Measurements from ENCODE around the gene ANKMY1.

DNA sequence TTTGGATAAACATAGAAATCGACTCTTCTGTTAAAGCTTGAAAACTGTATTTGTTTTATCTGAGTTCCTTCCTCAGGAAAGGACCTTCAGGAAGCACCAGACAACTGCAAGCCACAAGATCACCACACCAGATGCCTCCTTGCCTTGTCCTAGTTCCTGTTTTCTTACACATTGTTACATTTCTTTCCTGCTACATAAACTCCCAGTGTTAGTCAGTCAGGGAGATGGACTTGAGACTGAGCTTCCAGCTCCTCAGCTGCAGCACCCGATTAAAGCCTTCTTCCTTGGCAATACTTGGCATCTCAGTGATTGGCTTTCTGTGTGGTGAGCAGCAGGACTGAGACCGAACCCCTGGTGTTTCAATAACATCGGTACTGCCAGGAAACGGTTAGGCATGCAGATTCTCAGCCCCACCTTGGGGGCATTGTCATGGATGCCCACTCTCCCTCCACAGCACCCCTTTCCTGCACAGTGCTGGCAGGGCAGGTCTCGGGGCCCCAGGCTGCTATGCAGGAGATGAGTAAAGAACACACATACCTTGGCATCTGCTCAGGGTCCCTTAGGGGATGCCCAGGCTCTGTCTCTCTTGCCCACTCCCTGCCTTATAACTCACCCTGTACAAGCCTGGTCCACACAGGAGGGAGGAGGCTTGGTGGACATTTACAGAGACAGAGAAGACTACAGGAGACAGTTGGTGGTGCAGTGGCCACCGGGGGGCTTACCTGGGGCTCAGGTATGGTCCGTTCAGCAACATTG, 32.6 kb downstream of the ANKMY1 start:
- TF ChIP-seq CTCF (IDR thresholded peaks at IDR 0.05) (no peak), POLR2AphosphoS5 (IDR thresholded peaks at IDR 0.05) (no peak), POLR2A (IDR thresholded peaks at IDR 0.05) (no peak)

Measured in stomach (tissue), 4 donors.